Astrocyte (in vitro differentiated cells and primary cell): ENCODE data around the gene ITGA3. TPM values are rescaled to one million over a fixed set of nuclear protein-coding genes. Genes with fewer than 3 reads are reported as not detected.
A peak's percentile ranks its signal among the peaks of the same experiment; 100 is the strongest.

Source experiments
- DNase-seq: peaks from one replicate; pipeline ENCODE4 v3.0.0-alpha.2; 2010; ENCODE audit warnings: low read depth
- FAIRE-seq: peaks from 2 replicates; lab custom pipeline; 2011; peaks lifted over from hg19 to GRCh38; lab: Jason Lieb, UNC
- H2AFZ ChIP-seq: 2 replicates; pipeline ENCODE4 v1.6.0; 2012; ENCODE audit warnings: low read depth, low read length, inconsistent platforms
- H3K27ac ChIP-seq: 2 replicates; pipeline ENCODE4 v1.5.1; 2011; ENCODE audit warnings: low read depth, low read length, inconsistent platforms
- H3K27me3 ChIP-seq: 2 replicates; pipeline ENCODE4 v1.6.0; 2011; ENCODE audit warnings: low read length, inconsistent platforms; ENCODE audit not compliant: insufficient read depth
- H3K36me3 ChIP-seq: 2 replicates; pipeline ENCODE4 v1.5.1; 2011; ENCODE audit warnings: low read length, inconsistent platforms; ENCODE audit not compliant: insufficient read depth
- H3K4me1 ChIP-seq: 2 replicates; pipeline ENCODE4 v1.5.1; 2011; ENCODE audit warnings: low read length, inconsistent platforms; ENCODE audit not compliant: insufficient read depth
- H3K4me2 ChIP-seq: 2 replicates; pipeline ENCODE4 v1.6.0; 2012; ENCODE audit warnings: low read length, inconsistent platforms
- H3K4me3 ChIP-seq: 2 replicates; pipeline ENCODE4 v1.5.1; 2011; ENCODE audit warnings: low read depth, mild to moderate bottlenecking, low read length, inconsistent platforms; ENCODE audit not compliant: insufficient read depth
- H3K79me2 ChIP-seq: 2 replicates; pipeline ENCODE4 v1.6.0; 2012; ENCODE audit warnings: mild to moderate bottlenecking, low read length, inconsistent platforms; ENCODE audit not compliant: insufficient read depth
- H3K9ac ChIP-seq: 2 replicates; pipeline ENCODE4 v1.6.0; 2012; ENCODE audit warnings: mild to moderate bottlenecking, low read length, inconsistent platforms
- H3K9me3 ChIP-seq: 2 replicates; pipeline ENCODE4 v1.5.1; 2012; ENCODE audit warnings: low read depth, mild to moderate bottlenecking, low read length, inconsistent platforms; ENCODE audit not compliant: insufficient read depth
- H4K20me1 ChIP-seq: 2 replicates; pipeline ENCODE4 v1.6.0; 2012; ENCODE audit warnings: low read length, inconsistent platforms; ENCODE audit not compliant: insufficient read depth
- H3K27ac Mint-ChIP-seq: one replicate; pipeline ENCODE4 v1.8.0; 2021; ENCODE audit warnings: mild to moderate bottlenecking, mixed read lengths; ENCODE audit not compliant: unreplicated experiment
- H3K27me3 Mint-ChIP-seq: one replicate; pipeline ENCODE4 v1.8.0; 2021; ENCODE audit warnings: low read depth, mixed read lengths; ENCODE audit not compliant: unreplicated experiment
- H3K36me3 Mint-ChIP-seq: one replicate; pipeline ENCODE4 v1.8.0; 2021; ENCODE audit warnings: low read depth, mixed read lengths; ENCODE audit not compliant: unreplicated experiment
- H3K4me1 Mint-ChIP-seq: one replicate; pipeline ENCODE4 v1.8.0; 2021; ENCODE audit warnings: low read depth, mixed read lengths; ENCODE audit not compliant: unreplicated experiment
- H3K4me3 Mint-ChIP-seq: one replicate; pipeline ENCODE4 v1.8.0; 2021; ENCODE audit warnings: mild to moderate bottlenecking, moderate library complexity, mixed read lengths; ENCODE audit not compliant: unreplicated experiment
- H3K9me3 Mint-ChIP-seq: one replicate; pipeline ENCODE4 v1.8.0; 2021; ENCODE audit warnings: mild to moderate bottlenecking, mixed read lengths; ENCODE audit not compliant: unreplicated experiment
- EZH2 ChIP-seq: IDR thresholded peaks from 2 replicates; pipeline ENCODE4 v1.6.1; 2012; ENCODE audit warnings: mild to moderate bottlenecking, low read length, inconsistent platforms; ENCODE audit not compliant: insufficient read depth
- total RNA-seq: library from RNA; stranded (reverse); gene quantifications from 2 replicates; pipeline ENCODE4 v1.2.1, GENCODE V29; 2021
- TF ChIP-seq, protein P1 (sequence below): IDR thresholded peaks from 2 replicates; pipeline ENCODE4 v1.5.1; 2011; ENCODE audit warnings: low read depth, mild to moderate bottlenecking, inconsistent platforms, low read length, moderate library complexity; ENCODE audit not compliant: insufficient read depth

ITGA3 gene
- total RNA-seq, 1 donor from 2014 or later = 319 TPM

DNA sequence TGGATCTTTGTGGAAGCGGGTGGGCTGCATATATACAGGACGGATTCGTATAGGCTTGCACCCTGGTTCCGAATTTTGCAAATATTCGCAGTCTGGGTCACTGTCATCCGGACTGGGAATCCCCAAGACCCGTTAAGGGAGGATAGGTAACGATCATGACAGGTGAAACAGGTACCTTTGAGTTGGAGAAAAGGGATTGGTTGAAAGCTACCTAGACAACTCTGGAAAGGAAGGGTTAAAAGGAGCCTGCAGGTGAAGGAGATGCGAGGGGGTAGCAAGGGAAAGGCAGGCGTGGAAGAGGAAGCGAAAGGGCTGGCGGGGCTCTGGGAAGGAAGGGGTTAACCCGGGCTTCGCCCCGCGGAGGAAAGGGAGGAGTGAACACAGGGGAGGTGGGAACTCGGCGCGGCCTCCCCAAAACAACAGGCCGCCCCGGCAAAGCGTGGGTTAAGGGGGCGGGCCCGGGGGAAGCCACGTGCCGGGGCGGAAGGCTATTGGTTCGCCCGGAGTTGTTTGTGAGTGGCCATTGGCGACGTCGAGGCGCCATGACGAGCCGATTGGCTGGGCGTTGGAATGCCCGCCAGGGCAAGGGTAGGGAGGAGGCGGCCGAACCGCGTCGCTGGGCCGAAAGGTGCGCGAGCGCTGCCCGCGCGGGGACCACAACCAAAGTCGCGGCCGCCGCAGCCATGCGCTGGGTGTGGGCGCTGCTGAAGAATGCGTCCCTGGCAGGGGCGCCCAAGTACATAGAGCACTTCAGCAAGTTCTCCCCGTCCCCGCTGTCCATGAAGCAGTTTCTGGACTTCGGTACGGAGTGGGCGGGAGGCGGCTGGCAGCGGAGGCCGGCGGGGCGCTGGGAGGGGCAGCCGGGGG, 39.1 kb downstream of the ITGA3 start, which contains the start of gene PDK2:
PDK2 (plus strand) TSS at position 599 of the 867 bp plus-strand sequence; CDS start at position 684, 85 bp downstream.
- TF ChIP-seq EZH2 = no peak
- Mint-ChIP-seq H3K36me3 (peaks cover 6% of the 10 kb centered on the region), H3K4me3 (peak within 1 kb of the TSS; percentile 94), H3K27me3 (peaks cover 2% of the 10 kb centered on the region), H3K27ac (peak within 1 kb of the TSS; percentile 87), H3K4me1 (peaks cover 9% of the 10 kb centered on the region), H3K9me3 (no peaks in the 10 kb centered on the region)
- peaks cover 16% of the 10 kb centered on the region for H3K4me1 ChIP-seq
- H4K20me1 ChIP-seq = peaks cover 8% of the 10 kb centered on the region
- H3K27ac ChIP-seq = peak within 1 kb of the TSS; percentile 43
- no peaks in the 10 kb centered on the region for H3K27me3 ChIP-seq
- DNase-seq (peak; percentile 91), FAIRE-seq (no peak)
- H3K4me3 ChIP-seq = peak within 1 kb of the TSS; percentile 79
- peak within 1 kb of the TSS; percentile 64 for H2AFZ ChIP-seq
- H3K36me3 ChIP-seq = peaks cover 8% of the 10 kb centered on the region
- H3K79me2 ChIP-seq = peaks cover 5% of the 10 kb centered on the region
- no peaks in the 10 kb centered on the region for H3K9me3 ChIP-seq
- peak within 1 kb of the TSS; percentile 84 for H3K9ac ChIP-seq
- H3K4me2 ChIP-seq = peak within 1 kb of the TSS; percentile 92

- Histone ChIP-seq H3K27ac (no peak overlapping the region), H3K27me3 (no peaks in the 10 kb centered on the region), H3K4me3 (peak overlapping the region; percentile 79), H4K20me1 (peaks cover 8% of the 10 kb centered on the region), H3K9ac (peak overlapping the region; percentile 84), H3K4me1 (peaks cover 20% of the 10 kb centered on the region), H3K4me2 (peak overlapping the region; percentile 92), H2AFZ (peak overlapping the region; percentile 64), H3K79me2 (peaks cover 5% of the 10 kb centered on the region), H3K36me3 (peaks cover 3% of the 10 kb centered on the region), H3K9me3 (no peaks in the 10 kb centered on the region)
- peaks cover 12% of the 10 kb centered on the region for H3K4me1 Mint-ChIP-seq
- H3K9me3 Mint-ChIP-seq = no peaks in the 10 kb centered on the region
- no peak for DNase-seq
- peak overlapping the region; percentile 94 for H3K4me3 Mint-ChIP-seq
- H3K27me3 Mint-ChIP-seq = peaks cover 2% of the 10 kb centered on the region
- TF ChIP-seq, protein P1, sequence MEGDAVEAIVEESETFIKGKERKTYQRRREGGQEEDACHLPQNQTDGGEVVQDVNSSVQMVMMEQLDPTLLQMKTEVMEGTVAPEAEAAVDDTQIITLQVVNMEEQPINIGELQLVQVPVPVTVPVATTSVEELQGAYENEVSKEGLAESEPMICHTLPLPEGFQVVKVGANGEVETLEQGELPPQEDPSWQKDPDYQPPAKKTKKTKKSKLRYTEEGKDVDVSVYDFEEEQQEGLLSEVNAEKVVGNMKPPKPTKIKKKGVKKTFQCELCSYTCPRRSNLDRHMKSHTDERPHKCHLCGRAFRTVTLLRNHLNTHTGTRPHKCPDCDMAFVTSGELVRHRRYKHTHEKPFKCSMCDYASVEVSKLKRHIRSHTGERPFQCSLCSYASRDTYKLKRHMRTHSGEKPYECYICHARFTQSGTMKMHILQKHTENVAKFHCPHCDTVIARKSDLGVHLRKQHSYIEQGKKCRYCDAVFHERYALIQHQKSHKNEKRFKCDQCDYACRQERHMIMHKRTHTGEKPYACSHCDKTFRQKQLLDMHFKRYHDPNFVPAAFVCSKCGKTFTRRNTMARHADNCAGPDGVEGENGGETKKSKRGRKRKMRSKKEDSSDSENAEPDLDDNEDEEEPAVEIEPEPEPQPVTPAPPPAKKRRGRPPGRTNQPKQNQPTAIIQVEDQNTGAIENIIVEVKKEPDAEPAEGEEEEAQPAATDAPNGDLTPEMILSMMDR = no peak
- no peak for TF ChIP-seq EZH2
- FAIRE-seq = no peak
- H3K27ac Mint-ChIP-seq = peak overlapping the region; percentile 63
- H3K36me3 Mint-ChIP-seq = peaks cover 6% of the 10 kb centered on the region
These were observed 39.7 kb downstream of the ITGA3 start for GRCh38 chr17:50095626-50096037.

DNA sequence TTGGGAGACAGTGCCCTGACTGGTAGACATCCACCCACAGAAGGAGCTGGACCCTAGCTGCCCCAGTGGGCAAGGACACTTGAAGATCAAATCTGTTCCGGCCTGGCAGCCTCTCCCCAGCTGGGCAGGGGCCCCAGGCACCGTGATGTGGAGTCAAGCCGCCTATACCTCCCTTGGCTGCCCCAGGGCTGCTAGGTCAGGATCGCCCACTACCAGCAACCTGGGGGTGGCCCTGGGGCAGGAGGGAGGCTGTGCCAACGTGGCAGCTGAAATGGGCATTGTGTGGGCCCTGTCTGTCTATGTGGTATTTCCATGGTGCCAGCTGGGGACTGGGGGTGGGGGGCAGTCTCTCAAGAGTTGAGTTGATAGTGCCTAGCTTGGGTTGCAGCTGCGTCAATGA, 40.2 kb downstream of the ITGA3 start:
- Histone ChIP-seq H4K20me1 (peaks cover 13% of the 10 kb centered on the region), H3K9me3 (no peaks in the 10 kb centered on the region), H3K27me3 (no peaks in the 10 kb centered on the region), H3K79me2 (peaks cover 5% of the 10 kb centered on the region), H3K4me3 (peak overlapping the region; percentile 79), H3K4me2 (peak overlapping the region; percentile 92), H2AFZ (peak overlapping the region; percentile 64), H3K27ac (no peak overlapping the region), H3K36me3 (no peaks in the 10 kb centered on the region), H3K9ac (peak overlapping the region; percentile 84), H3K4me1 (peaks cover 25% of the 10 kb centered on the region)
- TF ChIP-seq EZH2 = no peak
- TF ChIP-seq, protein P1 = no peak
- peaks cover 2% of the 10 kb centered on the region for H3K27me3 Mint-ChIP-seq
- DNase-seq = no peak
- H3K9me3 Mint-ChIP-seq = no peaks in the 10 kb centered on the region
- H3K36me3 Mint-ChIP-seq = peaks cover 6% of the 10 kb centered on the region
- peaks cover 17% of the 10 kb centered on the region for H3K4me1 Mint-ChIP-seq
- H3K27ac Mint-ChIP-seq = no peak overlapping the region
- FAIRE-seq = no peak
- peak overlapping the region; percentile 94 for H3K4me3 Mint-ChIP-seq
